ENCODE results near the gene PRORP. TPM values are rescaled to one million over a fixed set of nuclear protein-coding genes. Genes with fewer than 3 reads are reported as not detected.
"Not testable (repeated sequence)": the region's sequence is repeated elsewhere in the genome, so short reads cannot be mapped to it uniquely, and the experiment has no call there.

The PRORP gene
- total and polyA plus RNA-seq, 9 of the 15 experiments (the other 6 are each of a cell fraction or from before 2014, with no cell fraction given) = 21.9 to 48.7 (median 36.5) TPM

DNA sequence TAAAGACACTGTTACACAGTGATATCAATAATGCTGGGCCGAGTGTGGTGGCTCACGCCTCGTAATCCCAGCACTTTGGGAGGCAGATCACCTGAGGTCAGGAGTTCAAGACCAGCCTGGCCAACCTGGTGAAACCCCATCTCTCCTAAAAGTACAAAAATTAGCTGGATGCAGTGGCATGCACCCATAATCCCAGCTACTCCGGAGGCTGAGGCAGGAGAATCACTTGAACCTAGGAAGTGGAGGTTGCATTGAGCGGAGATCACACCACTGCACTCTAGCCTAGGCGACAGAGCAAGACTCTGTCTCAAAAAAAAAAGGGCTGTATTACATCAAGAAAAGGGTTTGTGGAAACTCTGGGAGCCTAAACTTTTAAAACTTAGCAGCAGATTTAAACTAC is 27.7 kb upstream of the PRORP start:
- H4K20me1 ChIP-seq (replicated peaks; ENCODE audit: control insufficient read depth, insufficient read depth, low read length); intact Hi-C loops (cut with micrococcal nuclease); H3K9ac ChIP-seq (ENCODE audit: insufficient read depth in 1 of 2, low read depth in 2 of 2, low read length in 2 of 2); H3K27me3 ChIP-seq (ENCODE audit: control insufficient read depth in 2 of 2, insufficient read depth in 2 of 2, low read length in 2 of 2); CTCF ChIA-PET (ENCODE audit: low intra/inter-chr PET ratio); H3K9me1 ChIP-seq (ENCODE audit: control insufficient read depth, insufficient read depth, low read length); FAIRE-seq; H3K9me3 ChIP-seq (replicated peaks; ENCODE audit: control insufficient read depth, insufficient read depth, low read depth, low read length); ATAC-seq; H2AFZ ChIP-seq (ENCODE audit: low read depth, low read length); DNase-seq (ENCODE audit: extremely low read depth in 1 of 4, low spot score in 3 of 4); in situ Hi-C loops (cut with MboI); BruUV-seq (replicated peaks); H3K27ac ChIP-seq (ENCODE audit: extremely low read depth, low read depth, low read length); H3K4me2 ChIP-seq (ENCODE audit: insufficient read depth, low read length); H3K4me3 ChIP-seq; H3K79me2 ChIP-seq (ENCODE audit: control insufficient read depth, insufficient read depth, low read length); H3K4me1 ChIP-seq (replicated peaks in 1 of 2; ENCODE audit: control insufficient read depth in 2 of 2, insufficient read depth in 2 of 2, low read length in 2 of 2): not testable (repeated sequence)
- H3K36me3 ChIP-seq (ENCODE audit: control insufficient read depth, insufficient read depth, low read length) = peaks cover 10% of the 10 kb centered on the region; the same call in 1 of the 3 replicates
- WGBS (ENCODE audit: insufficient coverage, low coverage, missing lambda C conversion rate) = 90% methylated on average over 5 of the region's 6 CpGs
- POLR2A ChIA-PET = interaction anchor here (0.7 kb wide), 1 partner anchor 11 kb away, joined by 4 read pairs; no protein-coding TSS in a partner anchor

DNA sequence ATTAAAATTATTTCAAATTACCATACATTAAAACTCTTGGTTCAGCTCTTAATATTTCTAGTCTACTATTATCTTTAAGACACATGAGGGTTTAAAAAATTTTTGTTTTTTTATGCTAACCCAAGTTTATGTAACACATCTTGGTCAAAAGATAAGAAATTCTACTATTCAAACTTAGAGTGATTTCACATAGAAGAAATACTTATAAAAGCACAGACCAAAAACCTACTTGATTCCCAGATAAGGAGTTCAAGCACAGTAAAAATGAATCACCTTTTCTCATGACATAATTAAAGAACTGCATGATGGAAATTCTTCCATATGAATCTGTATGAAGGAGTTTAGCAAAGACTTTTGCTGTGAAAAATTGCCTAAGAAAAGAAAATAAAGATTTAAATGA is 14.5 kb upstream of the PRORP start:
- ChIA-PET CTCF (ENCODE audit: low intra/inter-chr PET ratio) (no interaction called here), POLR2A (no interaction called here)
- H3K27me3 ChIP-seq (ENCODE audit: control insufficient read depth in 2 of 2, insufficient read depth in 2 of 2, low read length in 2 of 2) = no peaks in the 10 kb centered on the region
- intact Hi-C loops (cut with micrococcal nuclease) (no loop called here), in situ Hi-C loops (cut with MboI) (no loop called here)
- 0 out of 2 replicates have a peak, but pooled peaks cover 2% of the 10 kb centered on the region for H3K9me3 ChIP-seq (replicated peaks; ENCODE audit: control insufficient read depth, insufficient read depth, low read depth, low read length)
- no peak for DNase-seq (ENCODE audit: extremely low read depth in 1 of 4, low spot score in 3 of 4)
- no peaks in the 10 kb centered on the region for H3K4me1 ChIP-seq (replicated peaks in 1 of 2; ENCODE audit: control insufficient read depth in 2 of 2, insufficient read depth in 2 of 2, low read length in 2 of 2)
- H3K9me1 ChIP-seq (ENCODE audit: control insufficient read depth, insufficient read depth, low read length) = no peaks in the 10 kb centered on the region
- no peak overlapping the region for H3K27ac ChIP-seq (ENCODE audit: extremely low read depth, low read depth, low read length)
- H2AFZ ChIP-seq (ENCODE audit: low read depth, low read length) = no peak overlapping the region
- no peaks in the 10 kb centered on the region for H3K79me2 ChIP-seq (ENCODE audit: control insufficient read depth, insufficient read depth, low read length)
- H3K4me2 ChIP-seq (ENCODE audit: insufficient read depth, low read length) = no peak overlapping the region
- H3K4me3 ChIP-seq = no peak overlapping the region
- H3K9ac ChIP-seq (ENCODE audit: insufficient read depth in 1 of 2, low read depth in 2 of 2, low read length in 2 of 2) = no peak overlapping the region
- H3K36me3 ChIP-seq (ENCODE audit: control insufficient read depth, insufficient read depth, low read length) = peaks cover 21% of the 10 kb centered on the region; the same call in 2 of the 3 replicates
- BruUV-seq (replicated peaks) = no TSS peak
- H4K20me1 ChIP-seq (replicated peaks; ENCODE audit: control insufficient read depth, insufficient read depth, low read length) = no peaks in the 10 kb centered on the region
- no peak for FAIRE-seq
- TF ChIP-seq, protein P1, sequence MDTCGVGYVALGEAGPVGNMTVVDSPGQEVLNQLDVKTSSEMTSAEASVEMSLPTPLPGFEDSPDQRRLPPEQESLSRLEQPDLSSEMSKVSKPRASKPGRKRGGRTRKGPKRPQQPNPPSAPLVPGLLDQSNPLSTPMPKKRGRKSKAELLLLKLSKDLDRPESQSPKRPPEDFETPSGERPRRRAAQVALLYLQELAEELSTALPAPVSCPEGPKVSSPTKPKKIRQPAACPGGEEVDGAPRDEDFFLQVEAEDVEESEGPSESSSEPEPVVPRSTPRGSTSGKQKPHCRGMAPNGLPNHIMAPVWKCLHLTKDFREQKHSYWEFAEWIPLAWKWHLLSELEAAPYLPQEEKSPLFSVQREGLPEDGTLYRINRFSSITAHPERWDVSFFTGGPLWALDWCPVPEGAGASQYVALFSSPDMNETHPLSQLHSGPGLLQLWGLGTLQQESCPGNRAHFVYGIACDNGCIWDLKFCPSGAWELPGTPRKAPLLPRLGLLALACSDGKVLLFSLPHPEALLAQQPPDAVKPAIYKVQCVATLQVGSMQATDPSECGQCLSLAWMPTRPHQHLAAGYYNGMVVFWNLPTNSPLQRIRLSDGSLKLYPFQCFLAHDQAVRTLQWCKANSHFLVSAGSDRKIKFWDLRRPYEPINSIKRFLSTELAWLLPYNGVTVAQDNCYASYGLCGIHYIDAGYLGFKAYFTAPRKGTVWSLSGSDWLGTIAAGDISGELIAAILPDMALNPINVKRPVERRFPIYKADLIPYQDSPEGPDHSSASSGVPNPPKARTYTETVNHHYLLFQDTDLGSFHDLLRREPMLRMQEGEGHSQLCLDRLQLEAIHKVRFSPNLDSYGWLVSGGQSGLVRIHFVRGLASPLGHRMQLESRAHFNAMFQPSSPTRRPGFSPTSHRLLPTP (IDR thresholded peaks at IDR 0.05; ENCODE audit: borderline replicate concordance, extremely low read depth, insufficient read length) = no peak
- TF ChIP-seq MXI1 (IDR thresholded peaks at IDR 0.05; ENCODE audit: low read depth, low read length) (no peak), TFAM (CRISPR knock-in tag; conservative IDR thresholded peaks at IDR 0.05) (no peak), NRF1 (conservative IDR thresholded peaks at IDR 0.05 in 1 of 2, IDR thresholded peaks at IDR 0.05 in 1 of 2) (no peak), ZC3H11A (IDR thresholded peaks at IDR 0.05; ENCODE audit: low read depth, low read length) (no peak), PCBP2 (IDR thresholded peaks at IDR 0.05; ENCODE audit: low read depth, low read length, poor library complexity, severe bottlenecking) (no peak), MBD2 (IDR thresholded peaks at IDR 0.05; ENCODE audit: borderline replicate concordance, low read depth) (no peak), PML (IDR thresholded peaks at IDR 0.05; ENCODE audit: low read length) (no peak)
- TF ChIP-seq, protein P2, sequence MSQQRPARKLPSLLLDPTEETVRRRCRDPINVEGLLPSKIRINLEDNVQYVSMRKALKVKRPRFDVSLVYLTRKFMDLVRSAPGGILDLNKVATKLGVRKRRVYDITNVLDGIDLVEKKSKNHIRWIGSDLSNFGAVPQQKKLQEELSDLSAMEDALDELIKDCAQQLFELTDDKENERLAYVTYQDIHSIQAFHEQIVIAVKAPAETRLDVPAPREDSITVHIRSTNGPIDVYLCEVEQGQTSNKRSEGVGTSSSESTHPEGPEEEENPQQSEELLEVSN (IDR thresholded peaks at IDR 0.05; ENCODE audit: borderline replicate concordance in 1 of 2, extremely low read depth in 1 of 2, insufficient read depth in 1 of 2, insufficient read length in 1 of 2, low read depth in 1 of 2, low read length in 1 of 2, poor library complexity in 1 of 2, severe bottlenecking in 1 of 2) = no peak
- ATAC-seq = no peak
